Hematopoietic multipotent progenitor cell treated with erythropoietin and hydrocortisone succinate and interleukin-3 and kit ligand, for 8 days (in vitro differentiated cells): ENCODE data around the gene AKAP17A.
"Not testable (repeated sequence)": the region's sequence is repeated elsewhere in the genome, so short reads cannot be mapped to it uniquely, and the experiment has no call there.

Source experiments
- DNase-seq: peaks from one replicate; pipeline ENCODE4 v3.0.0-alpha.2; 2015

Gene AKAP17A

GRCh38 chrX:1609311-1609710 lies 17.9 kb downstream of the AKAP17A start:
- DNase-seq = no peak

GRCh38 chrX:1609762-1610161 lies 18.4 kb downstream of the AKAP17A start:
- DNase-seq = no peak

GRCh38 chrX:1610166-1610565 lies 18.8 kb downstream of the AKAP17A start:
- DNase-seq = no peak

GRCh38 chrX:1610736-1611135 lies 19.3 kb downstream of the AKAP17A start:
- DNase-seq = no peak

- DNase-seq = no peak
Measured at GRCh38 chrX:1612641-1613286, 21.4 kb downstream of the AKAP17A start.

GRCh38 chrX:1614927-1615326 lies 23.5 kb downstream of the AKAP17A start, which contains the start of gene ASMT:
ASMT (plus strand) TSS chrX:1615059; CDS start chrX:1615200, 141 bp downstream.
- no peak for DNase-seq

GRCh38 chrX:1618689-1619088 lies 27.3 kb downstream of the AKAP17A start:
- DNase-seq = no peak

- no peak for DNase-seq
Measured at GRCh38 chrX:1623691-1624090, 32.3 kb downstream of the AKAP17A start.

GRCh38 chrX:1624158-1624860 lies 32.9 kb downstream of the AKAP17A start:
- DNase-seq = not testable (repeated sequence)

GRCh38 chrX:1624861-1625215 lies 33.4 kb downstream of the AKAP17A start:
- DNase-seq = not testable (repeated sequence)

GRCh38 chrX:1629244-1629643 lies 37.8 kb downstream of the AKAP17A start:
- no peak for DNase-seq

- no peak for DNase-seq
Measured at GRCh38 chrX:1646009-1646408, 54.6 kb downstream of the AKAP17A start.

GRCh38 chrX:1649621-1650020 lies 58.2 kb downstream of the AKAP17A start:
- no peak for DNase-seq
